ENCODE results near the gene PHTF2.

PHTF2 gene

GRCh38 chr7:77931841-77932240 is 133.3 kb downstream of the PHTF2 start:
- no peak for DNase-seq (ENCODE audit: low read depth in 2 of 2)

DNA sequence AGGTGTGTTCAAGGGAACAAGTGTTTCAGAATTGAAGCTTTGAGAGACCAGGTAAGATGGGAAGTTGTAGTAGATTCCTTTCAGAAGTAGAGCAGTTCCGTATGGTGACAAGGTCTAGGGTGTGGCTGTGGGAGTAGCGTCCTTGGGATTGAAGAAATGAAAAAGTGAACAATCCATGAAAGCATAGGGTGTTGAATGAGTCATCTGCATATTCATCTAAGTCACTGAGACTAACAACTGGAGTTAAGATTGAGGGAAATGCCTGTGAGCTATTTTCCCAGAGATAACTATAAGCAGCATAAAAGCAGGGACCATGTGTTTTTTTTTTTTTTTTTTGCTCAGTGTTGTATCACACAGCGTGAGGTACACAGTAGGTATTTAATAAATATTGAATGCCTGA is 134.8 kb downstream of the PHTF2 start:
- DNase-seq (ENCODE audit: low read depth in 2 of 2), result no peak

DNA sequence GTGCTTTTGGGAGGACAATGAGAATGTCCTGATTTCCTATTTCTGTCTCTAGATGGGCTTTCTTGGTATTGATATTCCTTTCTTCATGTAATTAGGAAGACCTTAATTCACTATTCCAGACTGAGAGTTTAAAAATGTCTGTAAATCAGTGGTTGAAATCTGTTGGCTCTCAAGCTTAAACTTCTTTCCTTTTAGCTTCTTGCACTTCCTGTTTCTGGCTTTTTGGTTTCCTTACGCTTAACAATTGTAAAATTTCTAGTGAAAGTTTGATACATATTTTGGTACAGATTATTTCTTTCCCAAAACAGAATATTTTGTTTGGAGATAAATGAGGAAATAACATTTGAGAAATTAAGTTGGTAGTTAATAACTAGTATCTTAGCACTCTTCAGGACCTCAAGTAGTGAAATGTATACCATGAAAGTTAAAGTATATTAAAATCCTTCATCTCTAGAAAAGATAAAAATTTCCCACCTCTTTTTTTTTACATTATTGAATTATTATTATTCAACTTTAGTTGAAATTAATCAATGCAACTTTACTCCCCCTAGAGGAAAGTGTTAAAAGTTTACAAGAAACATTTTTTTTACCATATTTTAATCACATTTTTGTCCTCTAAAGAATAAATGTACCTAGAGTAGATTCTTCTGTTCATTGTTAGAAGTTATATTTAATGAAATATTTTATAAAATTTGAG is 137.2 kb downstream of the PHTF2 start:
- DNase-seq (ENCODE audit: low read depth in 2 of 2), result no peak

- DNase-seq (ENCODE audit: low read depth in 2 of 2), result no peak
These were observed 142.1 kb downstream of the PHTF2 start for GRCh38 chr7:77940647-77941046.

- DNase-seq (ENCODE audit: low read depth in 2 of 2), result no peak
These were observed 143.9 kb downstream of the PHTF2 start for GRCh38 chr7:77942431-77942830.

DNA sequence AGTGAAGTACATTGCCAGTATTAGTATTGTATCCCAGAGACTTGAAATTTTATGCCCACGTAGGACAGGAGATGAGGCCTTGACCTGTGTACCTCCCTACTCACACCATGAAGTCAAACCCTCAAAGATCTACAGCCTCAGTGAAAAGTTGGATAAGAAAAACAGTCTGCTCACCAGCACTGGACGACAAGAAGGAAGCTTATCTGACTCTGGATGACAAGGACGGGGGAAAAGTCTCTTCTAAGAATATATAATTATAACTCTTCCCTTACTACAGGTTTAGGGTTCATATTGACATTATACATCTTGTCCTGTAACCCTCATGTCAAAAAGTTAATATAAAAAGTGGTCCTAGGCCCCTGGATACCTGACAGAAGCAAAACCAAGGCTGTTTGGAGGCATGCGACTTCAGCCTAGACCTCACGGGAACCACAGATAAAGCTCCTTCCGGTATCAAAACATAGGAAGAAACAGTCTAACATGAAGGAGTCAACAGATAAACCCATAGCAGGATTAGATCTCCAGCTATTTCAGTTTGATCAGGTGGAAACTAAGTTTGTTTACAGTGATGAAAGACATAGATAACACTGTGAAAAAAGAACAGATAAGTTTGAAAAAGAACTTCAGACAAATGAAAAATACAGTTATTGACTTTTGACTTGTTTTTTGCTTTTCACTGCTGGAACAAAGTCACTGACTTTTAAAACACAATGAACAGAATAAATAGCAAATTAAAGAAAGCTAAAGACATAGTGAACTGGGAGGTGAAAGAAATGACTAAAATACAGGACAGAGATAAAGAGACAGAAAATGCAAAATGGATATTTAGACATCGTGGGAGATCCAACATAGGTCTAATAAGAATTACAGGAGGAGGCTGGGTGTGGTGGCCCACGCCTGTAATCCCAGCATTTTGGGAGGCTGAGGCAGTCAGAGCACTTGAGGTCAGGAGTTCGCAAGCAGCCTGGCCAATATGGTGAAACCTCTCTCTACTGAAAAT is 145.9 kb downstream of the PHTF2 start:
- DNase-seq (ENCODE audit: low read depth in 2 of 2), result no peak

- DNase-seq (ENCODE audit: low read depth in 2 of 2), result no peak
These were observed 152.0 kb downstream of the PHTF2 start for GRCh38 chr7:77950548-77950947.

GRCh38 chr7:77954773-77955555 is 156.4 kb downstream of the PHTF2 start:
- no peak for DNase-seq (ENCODE audit: low read depth in 2 of 2)

DNA sequence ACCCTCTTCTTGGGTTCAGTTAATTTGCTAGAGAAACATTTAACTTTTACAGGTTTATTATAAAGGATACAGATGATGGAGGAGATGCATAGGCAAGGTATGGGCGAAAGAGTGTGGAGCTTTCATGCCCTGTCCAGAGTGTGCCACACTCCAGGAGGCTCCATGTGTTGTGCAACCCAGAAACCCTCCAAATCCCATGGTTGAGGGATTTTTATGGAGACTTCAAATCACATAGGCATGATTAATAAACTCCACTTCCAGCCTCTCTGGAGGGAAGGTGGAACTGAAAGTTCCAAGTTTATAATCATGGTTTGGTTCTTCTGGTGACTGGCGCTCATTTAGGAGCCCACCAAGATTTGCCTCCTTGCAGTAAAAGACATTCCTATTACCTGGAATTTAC is 159.9 kb downstream of the PHTF2 start:
- no peak for DNase-seq (ENCODE audit: low read depth in 2 of 2)

DNA sequence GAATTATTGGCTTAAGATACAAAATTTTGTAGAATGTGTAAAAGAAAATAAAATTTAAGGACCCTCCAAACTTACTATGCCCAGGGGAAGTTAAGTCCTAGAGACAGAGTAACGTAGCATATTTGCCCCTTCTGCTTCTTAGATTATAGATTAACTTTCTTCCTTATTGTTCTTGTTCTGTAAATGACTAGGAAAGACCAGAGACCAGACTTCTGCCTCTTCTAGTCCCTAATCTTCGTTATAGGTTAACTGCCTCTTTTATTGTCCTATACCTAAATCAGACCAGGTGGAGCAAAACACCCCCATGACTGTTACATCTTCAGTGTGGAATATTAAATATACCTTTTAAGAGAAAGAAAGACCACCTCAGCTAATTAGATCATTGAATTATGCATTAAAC is 160.5 kb downstream of the PHTF2 start:
- DNase-seq (ENCODE audit: low read depth in 2 of 2), result no peak

GRCh38 chr7:77960336-77960735 is 161.8 kb downstream of the PHTF2 start:
- DNase-seq (ENCODE audit: low read depth in 2 of 2), result no peak

DNA sequence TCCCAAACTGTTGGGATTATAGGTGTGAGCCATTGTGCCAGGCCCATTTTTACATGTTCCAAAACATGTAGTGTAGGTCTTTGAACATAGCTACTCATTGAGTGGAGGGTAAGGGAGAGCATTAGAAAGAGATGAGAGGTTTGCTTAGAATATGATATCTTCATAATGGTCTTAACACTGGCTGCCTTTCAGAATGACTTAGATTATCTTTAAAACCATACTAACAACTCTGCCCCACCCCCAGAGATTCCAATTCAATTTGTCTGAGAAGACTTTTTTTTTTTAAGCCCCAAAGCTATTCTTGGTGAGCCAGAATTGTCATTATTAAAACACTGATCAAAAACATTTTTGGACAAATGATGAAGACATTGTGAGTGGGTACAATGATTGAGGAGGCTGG is 168.9 kb downstream of the PHTF2 start:
- no peak for DNase-seq (ENCODE audit: low read depth in 2 of 2)

DNA sequence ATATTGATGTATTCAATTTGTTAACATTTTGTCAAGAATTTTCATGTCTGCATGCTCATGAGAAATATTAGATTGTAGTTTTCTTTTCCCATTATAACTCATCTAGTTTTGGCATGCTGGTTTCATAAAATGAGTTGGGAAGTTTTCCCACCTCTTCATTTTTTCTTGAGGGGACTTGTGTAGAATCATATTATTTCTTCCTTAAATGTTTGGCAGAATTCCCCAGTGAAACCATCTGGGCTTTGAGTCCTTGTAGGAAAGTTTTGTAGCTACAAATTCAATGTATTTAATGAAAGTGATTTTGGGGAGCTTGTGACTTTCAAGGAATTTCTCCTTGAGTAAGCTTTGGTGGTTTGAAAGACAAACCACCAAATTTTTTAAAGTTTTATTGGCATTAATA is 173.2 kb downstream of the PHTF2 start:
- no peak for DNase-seq (ENCODE audit: low read depth in 2 of 2)

DNA sequence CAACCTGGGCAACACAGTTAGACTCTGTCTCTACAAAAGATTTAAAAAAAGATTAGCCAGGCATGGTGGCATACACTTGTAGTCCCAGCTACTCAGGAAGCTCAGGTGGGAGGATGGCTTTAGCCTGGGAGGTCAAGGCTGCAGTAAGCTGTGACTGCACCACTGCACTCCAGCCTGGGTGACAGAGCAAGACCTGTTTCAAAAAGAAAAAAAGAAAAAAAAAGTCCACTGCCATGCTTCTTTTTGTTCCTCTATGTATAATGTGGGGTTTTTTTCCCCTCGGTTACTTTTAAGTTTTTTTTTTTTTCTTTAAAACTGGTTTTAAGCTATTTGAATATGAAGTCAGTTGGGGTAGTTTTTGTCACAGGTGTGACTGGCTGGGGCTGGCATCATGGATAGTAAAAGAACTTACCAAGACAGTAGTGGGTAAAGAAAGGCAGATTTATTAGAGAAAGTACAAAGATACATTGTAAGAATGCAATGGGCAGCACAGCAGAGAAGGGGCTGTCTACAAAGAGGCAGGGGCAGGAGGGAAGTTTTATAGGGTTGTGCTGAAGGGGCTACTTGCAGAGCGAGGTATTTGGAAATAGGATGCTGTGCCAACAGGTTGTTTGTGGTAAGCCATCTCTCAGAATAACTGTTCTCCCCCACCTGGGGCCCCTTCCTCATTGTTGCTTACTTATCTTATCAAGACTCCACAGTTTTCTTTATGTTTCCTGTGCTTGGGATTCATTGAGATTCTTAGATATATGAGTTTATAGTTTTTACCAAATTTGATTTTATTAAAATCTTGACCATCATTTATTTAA is 177.3 kb downstream of the PHTF2 start:
- no peak for DNase-seq (ENCODE audit: low read depth in 2 of 2)

DNA sequence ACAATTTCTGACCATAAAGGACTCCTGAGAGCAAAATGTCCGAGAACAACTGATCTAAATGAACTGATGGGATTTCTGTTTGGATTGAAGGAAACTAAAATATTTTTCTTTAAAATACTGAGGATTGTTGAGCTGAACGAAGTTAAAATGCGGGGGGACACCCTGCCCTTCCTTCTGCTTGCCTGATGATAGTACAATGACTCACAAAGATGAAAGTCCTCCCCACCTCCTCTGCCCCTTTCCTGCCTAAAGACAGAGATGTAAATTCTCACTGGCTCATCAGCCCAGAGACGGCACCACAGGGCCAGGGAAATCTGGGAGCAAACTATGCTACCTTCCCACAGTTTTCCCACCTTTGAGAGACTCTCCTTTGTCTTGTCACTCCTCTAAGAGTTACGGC is 180.6 kb downstream of the PHTF2 start:
- DNase-seq (ENCODE audit: low read depth in 2 of 2), result no peak

DNA sequence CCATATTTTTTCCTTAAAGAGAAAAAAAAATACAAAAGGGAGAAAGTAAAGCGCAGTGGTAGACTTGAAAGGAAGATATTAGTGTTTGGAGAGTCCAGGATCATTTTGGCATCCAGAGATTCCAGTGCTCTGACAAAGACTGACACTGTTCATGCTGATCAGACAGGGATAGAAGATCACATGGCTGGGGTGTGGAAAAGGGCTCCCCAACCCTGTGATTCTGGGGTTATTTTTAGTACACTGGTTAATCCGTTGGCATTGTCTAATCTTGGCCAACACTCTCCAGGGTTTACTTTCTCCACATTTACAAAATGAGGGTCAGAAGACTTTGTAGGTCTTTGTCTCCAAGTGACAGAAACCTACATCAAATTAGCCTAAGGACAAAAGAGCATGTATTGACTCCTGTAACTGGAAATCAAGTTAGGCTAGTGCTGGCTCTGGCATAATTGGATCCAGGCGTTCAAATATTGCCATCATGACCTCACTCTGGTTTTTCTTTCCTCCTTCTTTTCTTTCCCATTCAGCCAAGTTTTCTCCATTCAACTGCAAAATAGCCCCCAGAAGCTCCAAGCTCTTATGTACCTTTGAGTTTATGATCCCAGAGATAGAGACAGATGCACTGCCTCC is 181.6 kb downstream of the PHTF2 start:
- no peak for DNase-seq (ENCODE audit: low read depth in 2 of 2)

DNA sequence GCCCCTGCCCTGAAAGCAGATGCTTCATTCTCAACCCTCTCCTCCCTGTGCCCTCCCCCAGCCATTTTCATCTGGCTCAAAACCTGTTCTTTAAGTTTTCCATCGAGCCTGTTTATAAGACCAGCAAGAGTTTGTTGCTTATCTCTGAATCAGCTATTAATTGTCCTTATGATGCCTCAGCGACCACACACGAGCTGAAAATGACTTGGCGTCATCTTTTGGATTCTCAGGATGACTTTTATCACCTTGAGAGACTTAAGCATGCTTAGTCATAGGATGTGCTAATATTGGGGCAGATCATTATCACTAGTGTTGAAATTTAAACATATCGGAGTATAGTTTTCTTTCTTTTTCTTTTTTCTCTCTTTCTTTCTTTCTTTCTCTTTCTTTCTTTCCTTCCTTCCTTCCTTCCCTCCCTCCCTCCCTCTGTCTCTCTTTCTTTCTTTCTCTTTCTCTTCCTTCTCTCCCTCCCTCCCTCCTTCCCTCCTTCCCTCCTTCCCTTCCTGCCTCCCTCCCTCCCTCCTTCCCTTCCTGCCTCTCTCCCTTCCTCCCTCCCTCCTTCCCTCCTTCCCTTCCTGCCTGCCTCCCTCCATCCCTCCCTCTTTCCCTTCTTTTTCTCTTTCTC is 184.5 kb downstream of the PHTF2 start:
- no peak for DNase-seq (ENCODE audit: low read depth in 2 of 2)

DNA sequence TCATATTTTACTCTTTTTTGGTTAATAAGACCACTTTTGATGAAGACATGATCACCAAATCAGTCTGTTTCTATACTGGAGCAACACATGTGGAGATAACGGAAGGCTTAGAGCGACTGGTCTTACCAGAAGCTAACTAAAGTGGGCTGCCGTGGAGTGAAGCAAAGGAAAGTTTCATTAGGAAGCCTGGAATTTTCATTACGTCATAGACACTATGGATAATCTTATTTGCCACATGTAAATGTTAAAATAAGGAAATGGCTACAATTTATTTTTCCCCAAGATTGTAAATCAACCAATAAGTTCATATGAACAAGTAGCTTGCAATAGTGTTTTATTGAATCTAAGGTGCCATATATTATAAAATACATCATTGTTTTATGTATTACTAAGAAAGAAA is 185.4 kb downstream of the PHTF2 start:
- no peak for DNase-seq (ENCODE audit: low read depth in 2 of 2)

DNA sequence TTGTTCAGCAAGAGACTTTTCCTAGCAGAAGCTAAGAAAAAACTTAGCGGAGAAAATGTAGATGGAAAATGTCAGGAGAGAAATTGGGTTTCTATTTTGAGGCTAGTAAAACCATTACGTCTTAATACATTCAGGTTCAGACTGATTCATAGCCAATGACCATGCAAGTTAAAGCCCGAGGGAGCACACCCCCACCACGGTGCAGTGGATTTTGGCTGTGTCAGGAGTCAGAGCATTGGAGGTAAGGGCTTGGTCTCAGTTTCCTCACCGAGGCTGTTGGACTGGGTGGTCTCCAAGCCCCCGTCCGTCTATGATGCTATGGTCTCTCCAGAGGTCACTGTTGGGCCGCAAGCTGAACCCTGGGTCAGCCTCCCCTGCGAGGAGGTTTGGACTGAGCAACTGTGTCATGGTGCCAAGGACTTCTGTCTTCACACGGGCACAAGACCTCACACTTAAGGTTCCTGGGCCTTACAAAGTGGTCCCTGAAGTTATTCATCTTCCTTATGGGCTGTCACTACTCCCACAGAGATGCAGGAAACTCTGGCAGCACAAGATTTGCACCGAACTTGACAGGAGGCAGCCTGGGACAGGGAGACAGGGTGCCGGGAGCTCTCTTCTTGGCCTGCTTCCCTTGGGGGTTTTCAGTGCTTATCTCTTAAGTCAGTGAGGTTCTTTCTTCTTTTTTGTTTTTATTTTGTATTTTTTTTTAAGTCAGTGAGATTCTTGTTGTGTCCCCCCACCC is 186.8 kb downstream of the PHTF2 start:
- DNase-seq (ENCODE audit: low read depth in 2 of 2), result no peak

GRCh38 chr7:77985974-77986339 is 187.4 kb downstream of the PHTF2 start:
- no peak for DNase-seq (ENCODE audit: low read depth in 2 of 2)
